ENCODE results near the gene NGDN. TPM values are rescaled to one million over a fixed set of nuclear protein-coding genes. Genes with fewer than 3 reads are reported as not detected.
A peak's percentile ranks its signal among the peaks of the same experiment; 100 is the strongest.

Gene NGDN
- total and polyA plus RNA-seq, 2 experiments from 2014 or later: 47.2 to 47.6 TPM

GRCh38 chr14:23444314-23444713, 25.2 kb upstream of the NGDN start:
- Histone ChIP-seq H4K20me1 (ENCODE audit: insufficient read depth, poor library complexity, severe bottlenecking) (no peaks in the 10 kb centered on the region), H2AFZ (no peak overlapping the region), H3K27ac (no peak overlapping the region), H3K9me2 (replicated peaks; ENCODE audit: insufficient read depth) (no peaks in the 10 kb centered on the region), H3K4me1 (ENCODE audit: insufficient read depth) (peaks cover 20% of the 10 kb centered on the region), H3K4me3 (no peak overlapping the region), H3K36me3 (replicated peaks; ENCODE audit: insufficient read depth, low read depth) (no peaks in the 10 kb centered on the region), H3K79me2 (no peaks in the 10 kb centered on the region), H3K4me2 (no peak overlapping the region), H3K9me3 (ENCODE audit: low read depth) (no peaks in the 10 kb centered on the region), H3K27me3 (no peaks in the 10 kb centered on the region)
- no peak for DNase-seq (ENCODE audit: low spot score)
- TF ChIP-seq, protein P1, sequence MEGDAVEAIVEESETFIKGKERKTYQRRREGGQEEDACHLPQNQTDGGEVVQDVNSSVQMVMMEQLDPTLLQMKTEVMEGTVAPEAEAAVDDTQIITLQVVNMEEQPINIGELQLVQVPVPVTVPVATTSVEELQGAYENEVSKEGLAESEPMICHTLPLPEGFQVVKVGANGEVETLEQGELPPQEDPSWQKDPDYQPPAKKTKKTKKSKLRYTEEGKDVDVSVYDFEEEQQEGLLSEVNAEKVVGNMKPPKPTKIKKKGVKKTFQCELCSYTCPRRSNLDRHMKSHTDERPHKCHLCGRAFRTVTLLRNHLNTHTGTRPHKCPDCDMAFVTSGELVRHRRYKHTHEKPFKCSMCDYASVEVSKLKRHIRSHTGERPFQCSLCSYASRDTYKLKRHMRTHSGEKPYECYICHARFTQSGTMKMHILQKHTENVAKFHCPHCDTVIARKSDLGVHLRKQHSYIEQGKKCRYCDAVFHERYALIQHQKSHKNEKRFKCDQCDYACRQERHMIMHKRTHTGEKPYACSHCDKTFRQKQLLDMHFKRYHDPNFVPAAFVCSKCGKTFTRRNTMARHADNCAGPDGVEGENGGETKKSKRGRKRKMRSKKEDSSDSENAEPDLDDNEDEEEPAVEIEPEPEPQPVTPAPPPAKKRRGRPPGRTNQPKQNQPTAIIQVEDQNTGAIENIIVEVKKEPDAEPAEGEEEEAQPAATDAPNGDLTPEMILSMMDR (IDR thresholded peaks at IDR 0.05; ENCODE audit: poor library complexity): no peak
- TF ChIP-seq EZH2phosphoT487 (IDR thresholded peaks at IDR 0.05; ENCODE audit: low read depth, severe bottlenecking, unreplicated experiment): no peak
- no peak for TF ChIP-seq EZH2 (IDR thresholded peaks at IDR 0.05; ENCODE audit: borderline replicate concordance)
- 83% methylated on average over 1 of the region's 1 CpG for WGBS (ENCODE audit: low lambda C conversion rate, missing lambda C conversion rate)

DNA sequence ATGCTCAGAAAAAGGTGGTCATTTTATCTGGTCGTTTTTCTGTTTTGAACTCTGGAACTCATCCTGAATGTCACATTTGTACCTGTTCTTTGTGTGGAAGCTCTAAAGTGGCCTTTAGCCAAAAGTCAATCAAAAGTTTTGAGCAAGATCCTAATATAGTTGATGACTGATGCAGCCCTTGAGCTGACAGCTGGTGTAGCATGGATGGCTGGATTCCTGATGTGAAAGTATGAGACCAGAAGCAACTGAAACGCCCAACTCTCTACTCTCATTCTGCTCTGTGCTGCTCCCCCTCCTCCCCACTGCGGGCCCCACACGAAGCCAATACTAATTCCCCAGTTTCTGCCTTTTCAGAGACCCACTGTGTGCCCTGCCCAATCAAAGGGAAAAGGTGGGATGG, 23.7 kb upstream of the NGDN start:
- Histone ChIP-seq H3K27me3 (no peaks in the 10 kb centered on the region), H3K4me2 (no peak overlapping the region), H4K20me1 (ENCODE audit: insufficient read depth, poor library complexity, severe bottlenecking) (no peaks in the 10 kb centered on the region), H3K36me3 (replicated peaks; ENCODE audit: insufficient read depth, low read depth) (no peaks in the 10 kb centered on the region), H3K79me2 (no peaks in the 10 kb centered on the region), H3K9me2 (replicated peaks; ENCODE audit: insufficient read depth) (no peaks in the 10 kb centered on the region), H3K4me1 (ENCODE audit: insufficient read depth) (peaks cover 20% of the 10 kb centered on the region), H3K27ac (peak overlapping the region; percentile 92), H3K4me3 (no peak overlapping the region), H2AFZ (no peak overlapping the region), H3K9me3 (ENCODE audit: low read depth) (no peaks in the 10 kb centered on the region)
- TF ChIP-seq EZH2phosphoT487 (IDR thresholded peaks at IDR 0.05; ENCODE audit: low read depth, severe bottlenecking, unreplicated experiment) (no peak), EZH2 (IDR thresholded peaks at IDR 0.05; ENCODE audit: borderline replicate concordance) (no peak)
- TF ChIP-seq, protein P1 (IDR thresholded peaks at IDR 0.05; ENCODE audit: poor library complexity): no peak
- no peak for DNase-seq (ENCODE audit: low spot score)
- WGBS (ENCODE audit: low lambda C conversion rate, missing lambda C conversion rate): 78% methylated on average over 4 of the region's 4 CpGs

GRCh38 chr14:23446291-23446851, 23.1 kb upstream of the NGDN start:
- Histone ChIP-seq H2AFZ (peak overlapping the region; percentile 32), H3K9me2 (replicated peaks; ENCODE audit: insufficient read depth) (no peaks in the 10 kb centered on the region), H4K20me1 (ENCODE audit: insufficient read depth, poor library complexity, severe bottlenecking) (no peaks in the 10 kb centered on the region), H3K79me2 (no peaks in the 10 kb centered on the region), H3K4me3 (no peak overlapping the region), H3K4me2 (no peak overlapping the region), H3K27ac (peak overlapping the region; percentile 92), H3K4me1 (ENCODE audit: insufficient read depth) (peaks cover 20% of the 10 kb centered on the region), H3K27me3 (no peaks in the 10 kb centered on the region), H3K36me3 (replicated peaks; ENCODE audit: insufficient read depth, low read depth) (no peaks in the 10 kb centered on the region), H3K9me3 (ENCODE audit: low read depth) (no peaks in the 10 kb centered on the region)
- no peak for DNase-seq (ENCODE audit: low spot score)
- TF ChIP-seq, protein P1 (IDR thresholded peaks at IDR 0.05; ENCODE audit: poor library complexity): no peak
- 76% methylated on average over 4 of the region's 4 CpGs for WGBS (ENCODE audit: low lambda C conversion rate, missing lambda C conversion rate)
